Stimulated activated CD8-positive, alpha-beta memory T cell treated with anti-CD3 and anti-CD28 coated beads, Interleukin-7, amount 100 ng/mL, for 48 hours (primary cell): ENCODE data around the gene RNASE4.
"Not testable (repeated sequence)": the region's sequence is repeated elsewhere in the genome, so short reads cannot be mapped to it uniquely, and the experiment has no call there.

Experiments used
- DNase-seq, 2 donors: peaks; one replicate each; pipeline ENCODE4 v3.0.0-alpha.2; 2020; ENCODE audit warnings: low read depth in 1 of 2; ENCODE audit errors: extremely low read depth in 1 of 2

RNASE4 gene

DNA sequence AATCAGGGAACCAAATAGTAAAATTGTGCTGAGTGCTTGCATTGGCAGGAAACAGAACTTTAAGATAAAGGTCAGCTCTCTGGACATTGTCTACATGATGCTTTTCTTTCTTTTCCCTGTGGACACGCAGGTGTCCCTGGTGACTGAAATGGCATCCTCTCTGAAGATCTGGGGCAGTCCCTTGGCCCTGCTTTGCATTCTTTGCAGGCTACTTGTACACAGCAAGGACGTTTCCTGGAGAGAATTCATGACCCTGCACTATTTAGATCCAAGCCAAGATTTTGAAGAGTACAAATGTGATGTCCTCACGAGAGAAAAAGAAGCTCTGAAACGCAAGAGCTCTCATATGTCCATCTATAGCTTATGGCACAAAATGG, 50.1 kb downstream of the RNASE4 start:
- DNase-seq: no peak

GRCh38 chr14:20738292-20738691, 53.9 kb downstream of the RNASE4 start:
- not testable (repeated sequence) for DNase-seq

DNA sequence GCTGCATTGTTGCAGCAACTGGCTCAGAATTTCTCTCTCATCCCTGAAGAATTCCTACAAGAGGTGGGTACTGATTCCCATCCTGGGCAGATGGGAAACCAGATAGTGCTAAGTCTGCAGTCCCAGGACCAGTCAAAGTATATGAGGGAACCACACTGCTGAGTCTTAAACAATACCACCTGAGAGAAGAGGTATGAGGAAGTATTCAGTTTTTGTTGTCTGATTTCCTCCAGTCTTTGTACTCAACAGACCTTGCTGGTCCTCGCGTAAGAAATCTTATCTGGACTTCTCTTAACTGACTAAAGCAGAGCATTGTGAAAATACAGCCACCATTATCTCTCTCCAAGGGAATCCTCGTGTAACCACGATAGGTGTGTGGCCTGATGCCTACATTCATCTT, 57.8 kb downstream of the RNASE4 start:
- DNase-seq: no peak

GRCh38 chr14:20743556-20743955, 59.2 kb downstream of the RNASE4 start:
- no peak for DNase-seq

DNA sequence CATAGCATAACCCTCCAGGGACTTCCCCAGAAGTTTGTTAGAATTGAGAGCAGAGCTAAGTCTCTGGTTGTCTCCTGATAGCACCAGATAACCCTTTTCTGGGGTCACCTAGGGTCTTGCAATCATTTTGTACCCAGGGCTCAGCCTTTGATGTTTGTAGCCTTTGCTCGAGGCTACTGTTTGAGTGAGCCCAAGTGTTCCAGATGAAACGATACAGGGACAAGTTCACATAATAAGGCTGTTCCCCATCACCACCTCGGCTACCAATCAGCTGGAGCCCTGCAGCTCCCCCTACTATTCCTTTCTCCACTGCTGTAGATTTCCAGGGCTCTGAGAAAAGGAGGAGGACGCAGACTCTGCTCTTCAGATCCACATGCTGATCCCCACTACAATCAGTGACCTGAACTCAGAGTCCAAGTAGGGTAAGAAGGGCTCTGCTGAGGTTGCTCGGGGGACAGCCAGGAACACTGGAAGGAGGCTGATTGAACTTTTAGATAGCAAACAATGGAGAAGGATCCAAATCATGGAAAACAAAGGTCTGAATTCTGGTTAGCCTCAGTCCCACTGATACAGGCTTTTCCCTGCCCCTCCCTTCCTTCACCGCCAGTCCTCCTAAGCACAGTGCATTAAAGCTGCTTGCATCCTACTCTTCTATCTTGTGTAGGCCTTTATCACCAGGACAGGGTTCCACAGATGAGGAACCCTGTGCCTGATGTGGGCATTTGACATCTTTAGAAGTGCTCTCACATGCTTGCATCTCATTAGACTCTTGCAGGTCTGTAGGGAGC, 61.4 kb downstream of the RNASE4 start, which contains the start of gene EDDM3A:
TSS of gene EDDM3A (plus strand) at position 317 of the 788 bp plus-strand sequence. CDS start 1,694 bp downstream, outside the sequence.
- no peak for DNase-seq

- DNase-seq: no peak
These were observed 62.2 kb downstream of the RNASE4 start for GRCh38 chr14:20746566-20746965.

GRCh38 chr14:20748439-20748838, 64.1 kb downstream of the RNASE4 start:
- DNase-seq: no peak

- DNase-seq: no peak
These were observed 65.8 kb downstream of the RNASE4 start for GRCh38 chr14:20750194-20750593.
